Upper lobe of left lung (tissue), 4 donors: ENCODE measurements around the gene ZNF593OS.

Experiments
- CTCF ChIP-seq, 6 experiments: fragments of 450-650 bp in 4 of 6; fragments of 200-600 bp in 2 of 6; sonication (generic) in 2 of 6; IDR thresholded peaks; one replicate each; pipeline ENCODE4 v1.5.1; 2016 to 2019; ENCODE audit warnings: antibody characterized with exemption in 6 of 6
- POLR2AphosphoS5 ChIP-seq, 2 donors: sonication (generic); formaldehyde crosslinking; IDR thresholded peaks; one replicate each; pipeline ENCODE4 v1.5.1; 2017; ENCODE audit warnings: antibody characterized with exemption in 2 of 2

GRCh38 chr1:26182383-26182696, 10.7 kb upstream of the ZNF593OS start:
- TF ChIP-seq CTCF (IDR thresholded peaks at IDR 0.05) (no peak), POLR2AphosphoS5 (IDR thresholded peaks at IDR 0.05) (no peak)
